Smooth muscle cell (in vitro differentiated cells): ENCODE measurements around the gene ATG14. TPM values are rescaled to one million over a fixed set of nuclear protein-coding genes. Genes with fewer than 3 reads are reported as not detected.

Experiments used
- DNase-seq: peaks from one replicate; lab custom pipeline; 2025; ENCODE audit not compliant: unreplicated experiment; lab: John Stamatoyannopoulos, UW
- H2AFZ ChIP-seq: fragments of 200-600 bp; sonication (generic); 2 replicates; pipeline ENCODE4 v1.6.0; 2016; ENCODE audit warnings: antibody characterized with exemption, low read depth, mild to moderate bottlenecking
- H3F3A ChIP-seq: fragments of 200-600 bp; sonication (generic); 2 replicates; pipeline ENCODE4 v1.6.0; 2017; ENCODE audit warnings: antibody characterized with exemption, low read depth
- H3K27ac ChIP-seq: fragments of 200-600 bp; sonication (generic); 2 replicates; pipeline ENCODE4 v1.5.1; 2016; ENCODE audit warnings: low read depth, mild to moderate bottlenecking
- H3K27me3 ChIP-seq: fragments of 200-600 bp; sonication (generic); 2 replicates; pipeline ENCODE4 v1.6.1; 2016; ENCODE audit warnings: low read depth, mild to moderate bottlenecking
- H3K36me3 ChIP-seq: fragments of 200-600 bp; sonication (generic); 2 replicates; pipeline ENCODE4 v1.5.1; 2016; ENCODE audit warnings: low read depth
- H3K4me1 ChIP-seq: fragments of 200-600 bp; sonication (generic); 2 replicates; pipeline ENCODE4 v1.5.1; 2016; ENCODE audit warnings: low read depth
- H3K4me2 ChIP-seq: fragments of 200-600 bp; sonication (generic); 2 replicates; pipeline ENCODE4 v1.6.0; 2016; ENCODE audit warnings: mild to moderate bottlenecking
- H3K4me3 ChIP-seq: fragments of 200-600 bp; sonication (generic); 2 replicates; pipeline ENCODE4 v1.5.1; 2016; ENCODE audit warnings: mild to moderate bottlenecking
- H3K79me2 ChIP-seq: fragments of 200-600 bp; sonication (generic); 2 replicates; pipeline ENCODE4 v1.6.0; 2016; ENCODE audit warnings: low read depth, mild to moderate bottlenecking
- H3K9ac ChIP-seq: fragments of 200-600 bp; sonication (generic); 2 replicates; pipeline ENCODE4 v1.6.0; 2016; ENCODE audit warnings: low read depth
- H3K9me3 ChIP-seq: fragments of 200-600 bp; sonication (generic); replicated peaks from 2 replicates; pipeline ENCODE4 v1.5.1; 2016; ENCODE audit warnings: low read depth
- H4K20me1 ChIP-seq: fragments of 200-600 bp; sonication (generic); 2 replicates; pipeline ENCODE4 v1.6.0; 2016; ENCODE audit warnings: low read depth
- WGBS: methylation state at CpG from one replicate; pipeline ENCODE4 v1.1.7; 2016; ENCODE audit warnings: low lambda C conversion rate; 5-methylcytosine and 5-hydroxymethylcytosine counted together
- polyA plus RNA-seq: library from polyadenylated mRNA; unstranded; fragments of >200 nt; fragmentation: Nextera tagmentation; extraction: Ambion mirVana; gene quantifications from 2 replicates; pipeline ENCODE4 v1.2.1, GENCODE V29; 2016
- total RNA-seq: library from RNA; depleted of rRNA; stranded (reverse); fragments of >200 nt; gene quantifications from 2 replicates; pipeline ENCODE4 v1.2.3, GENCODE V29; 2014
- TF ChIP-seq, protein P1 (sequence below): fragments of 200-600 bp; sonication (generic); IDR thresholded peaks from 2 replicates; pipeline ENCODE4 v1.5.1; 2017; ENCODE audit warnings: borderline replicate concordance, mild to moderate bottlenecking, antibody characterized with exemption; ENCODE audit not compliant: insufficient read depth, poor library complexity, severe bottlenecking

The ATG14 gene
- total and polyA plus RNA-seq, 2 experiments from 2014 or later, result 3.2 to 11.6 TPM

DNA sequence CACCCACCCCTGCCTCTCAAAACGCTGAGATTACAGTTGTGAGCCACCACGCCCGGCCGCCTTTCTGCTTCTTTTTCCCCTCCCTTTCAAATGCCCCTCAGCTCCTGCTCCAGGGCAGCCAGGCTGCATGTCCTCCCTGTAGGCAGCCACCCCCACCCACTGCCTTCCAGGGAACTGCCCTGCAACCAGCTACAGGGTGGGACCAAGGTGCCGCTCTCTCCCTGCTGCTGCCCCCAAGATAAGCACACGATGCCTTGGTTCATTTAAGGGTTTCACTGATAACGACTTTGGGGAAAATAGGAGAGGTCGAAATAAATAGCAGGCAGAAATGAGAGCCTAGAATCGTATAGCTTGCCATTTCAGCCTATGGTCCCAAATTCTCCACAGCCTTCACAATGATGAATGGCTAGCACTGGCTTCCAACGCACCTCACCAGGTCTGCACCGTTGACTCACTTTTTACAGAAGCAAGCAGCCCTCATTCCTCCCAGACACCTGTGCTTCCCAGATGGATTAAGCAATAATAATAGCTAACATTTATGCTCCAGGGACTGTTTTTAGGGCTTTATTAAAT is 40.7 kb downstream of the ATG14 start:
- no peaks in the 10 kb centered on the region for H4K20me1 ChIP-seq
- 85% methylated on average over 11 of the region's 11 CpGs for WGBS
- no peak overlapping the region for H3K4me2 ChIP-seq
- H2AFZ ChIP-seq, result no peak overlapping the region
- H3K27me3 ChIP-seq, result no peaks in the 10 kb centered on the region
- H3K36me3 ChIP-seq, result no peaks in the 10 kb centered on the region
- peaks cover under 1% of the 10 kb centered on the region for H3F3A ChIP-seq
- no peak overlapping the region for H3K9ac ChIP-seq
- H3K9me3 ChIP-seq, result no peaks in the 10 kb centered on the region
- no peak for DNase-seq
- no peak overlapping the region for H3K4me3 ChIP-seq
- H3K79me2 ChIP-seq, result no peaks in the 10 kb centered on the region
- no peak overlapping the region for H3K27ac ChIP-seq
- TF ChIP-seq, protein P1, sequence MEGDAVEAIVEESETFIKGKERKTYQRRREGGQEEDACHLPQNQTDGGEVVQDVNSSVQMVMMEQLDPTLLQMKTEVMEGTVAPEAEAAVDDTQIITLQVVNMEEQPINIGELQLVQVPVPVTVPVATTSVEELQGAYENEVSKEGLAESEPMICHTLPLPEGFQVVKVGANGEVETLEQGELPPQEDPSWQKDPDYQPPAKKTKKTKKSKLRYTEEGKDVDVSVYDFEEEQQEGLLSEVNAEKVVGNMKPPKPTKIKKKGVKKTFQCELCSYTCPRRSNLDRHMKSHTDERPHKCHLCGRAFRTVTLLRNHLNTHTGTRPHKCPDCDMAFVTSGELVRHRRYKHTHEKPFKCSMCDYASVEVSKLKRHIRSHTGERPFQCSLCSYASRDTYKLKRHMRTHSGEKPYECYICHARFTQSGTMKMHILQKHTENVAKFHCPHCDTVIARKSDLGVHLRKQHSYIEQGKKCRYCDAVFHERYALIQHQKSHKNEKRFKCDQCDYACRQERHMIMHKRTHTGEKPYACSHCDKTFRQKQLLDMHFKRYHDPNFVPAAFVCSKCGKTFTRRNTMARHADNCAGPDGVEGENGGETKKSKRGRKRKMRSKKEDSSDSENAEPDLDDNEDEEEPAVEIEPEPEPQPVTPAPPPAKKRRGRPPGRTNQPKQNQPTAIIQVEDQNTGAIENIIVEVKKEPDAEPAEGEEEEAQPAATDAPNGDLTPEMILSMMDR, result no peak
- no peaks in the 10 kb centered on the region for H3K4me1 ChIP-seq

GRCh38 chr14:55366271-55366670 is 45.4 kb downstream of the ATG14 start:
- no peaks in the 10 kb centered on the region for H3K4me1 ChIP-seq
- H3K4me3 ChIP-seq, result no peak overlapping the region
- TF ChIP-seq, protein P1, result no peak
- WGBS, result 58% methylated on average over 3 of the region's 3 CpGs
- no peak overlapping the region for H3K9ac ChIP-seq
- no peak for DNase-seq
- H2AFZ ChIP-seq, result no peak overlapping the region
- H3K4me2 ChIP-seq, result peak overlapping the region; percentile 29
- no peaks in the 10 kb centered on the region for H4K20me1 ChIP-seq
- H3F3A ChIP-seq, result peaks cover 8% of the 10 kb centered on the region
- H3K27ac ChIP-seq, result peak overlapping the region; percentile 68
- no peaks in the 10 kb centered on the region for H3K9me3 ChIP-seq
- no peaks in the 10 kb centered on the region for H3K27me3 ChIP-seq
- no peaks in the 10 kb centered on the region for H3K79me2 ChIP-seq
- H3K36me3 ChIP-seq, result no peaks in the 10 kb centered on the region

GRCh38 chr14:55361190-55361589 is 50.4 kb downstream of the ATG14 start:
- no peak for DNase-seq
- H3K27me3 ChIP-seq, result no peaks in the 10 kb centered on the region
- H3K4me1 ChIP-seq, result no peaks in the 10 kb centered on the region
- H3K9ac ChIP-seq, result no peak overlapping the region
- no peak overlapping the region for H3K4me3 ChIP-seq
- H3K27ac ChIP-seq, result no peak overlapping the region
- H3K36me3 ChIP-seq, result no peaks in the 10 kb centered on the region
- TF ChIP-seq, protein P1, result no peak
- WGBS, result 80% methylated on average over 2 of the region's 2 CpGs
- H3K79me2 ChIP-seq, result no peaks in the 10 kb centered on the region
- H4K20me1 ChIP-seq, result no peaks in the 10 kb centered on the region
- H3K4me2 ChIP-seq, result no peak overlapping the region
- H2AFZ ChIP-seq, result no peak overlapping the region
- H3F3A ChIP-seq, result peaks cover 8% of the 10 kb centered on the region
- H3K9me3 ChIP-seq, result no peaks in the 10 kb centered on the region

GRCh38 chr14:55359307-55359706 is 52.3 kb downstream of the ATG14 start:
- Histone ChIP-seq H4K20me1 (peaks cover 9% of the 10 kb centered on the region), H3K27me3 (no peaks in the 10 kb centered on the region), H3F3A (no peaks in the 10 kb centered on the region), H3K9ac (no peak overlapping the region), H3K9me3 (no peaks in the 10 kb centered on the region), H3K4me1 (peaks cover 2% of the 10 kb centered on the region), H3K27ac (no peak overlapping the region), H3K4me2 (no peak overlapping the region), H3K79me2 (no peaks in the 10 kb centered on the region), H3K4me3 (no peak overlapping the region), H2AFZ (no peak overlapping the region), H3K36me3 (no peaks in the 10 kb centered on the region)
- DNase-seq, result no peak
- TF ChIP-seq, protein P1, result no peak
- 90% methylated on average over 4 of the region's 4 CpGs for WGBS
